Measurements from ENCODE around the gene BRD3OS. TPM values are rescaled to one million over a fixed set of nuclear protein-coding genes. Genes with fewer than 3 reads are reported as not detected.

Gene BRD3OS
- total and polyA plus RNA-seq, 2 experiments from 2014 or later: 36.3 to 36.6 TPM

DNA sequence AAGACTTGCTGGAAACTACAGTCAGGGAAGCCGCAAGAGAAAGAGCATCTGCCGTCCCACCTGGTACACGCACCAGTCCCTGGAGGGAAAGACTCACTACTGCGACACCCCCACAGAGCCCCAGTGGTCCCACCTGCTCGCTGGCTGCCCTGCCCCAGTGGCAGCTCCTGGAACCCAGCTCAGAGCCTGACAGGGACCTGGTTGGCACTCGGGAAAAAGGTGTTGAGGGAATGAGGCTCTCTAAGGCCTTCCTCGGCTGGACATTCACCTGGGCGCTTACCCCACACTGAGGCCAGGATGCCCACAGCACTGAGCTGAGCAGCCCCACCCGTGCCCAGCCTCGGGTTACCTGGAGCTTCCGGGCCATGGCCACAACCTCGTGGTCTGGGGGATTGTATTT, 19.7 kb downstream of the BRD3OS start:
- H3K9me2 ChIP-seq (ENCODE audit: insufficient read depth): no peaks in the 10 kb centered on the region
- WGBS, 2 experiments (ENCODE audit: low coverage in 1 of 2, low lambda C conversion rate in 2 of 2, missing lambda C conversion rate in 2 of 2): 98 to 99% methylated on average over 9 to 12 of the region's 12 CpGs
- H3K9me3 ChIP-seq (ENCODE audit: low read depth): no peaks in the 10 kb centered on the region
- H3K27ac ChIP-seq: no peak overlapping the region
- H3K4me2 ChIP-seq (ENCODE audit: unreplicated experiment): no peak overlapping the region
- no peaks in the 10 kb centered on the region for H3K79me2 ChIP-seq (ENCODE audit: insufficient read depth)
- in situ Hi-C loops (cut with MboI): no loop called here
- TF ChIP-seq EZH2phosphoT487 (IDR thresholded peaks at IDR 0.05; ENCODE audit: insufficient read depth, low read depth) (no peak), EZH2 (IDR thresholded peaks at IDR 0.05; ENCODE audit: insufficient read depth, poor library complexity, severe bottlenecking) (no peak)
- H3K9ac ChIP-seq: no peak overlapping the region
- no peaks in the 10 kb centered on the region for H3K27me3 ChIP-seq (replicated peaks; ENCODE audit: insufficient read depth)
- H3K4me1 ChIP-seq (ENCODE audit: insufficient read depth): no peaks in the 10 kb centered on the region
- no peaks in the 10 kb centered on the region for H4K20me1 ChIP-seq (ENCODE audit: insufficient read depth)
- no peak overlapping the region for H3K4me3 ChIP-seq
- H2AFZ ChIP-seq: no peak overlapping the region
- DNase-seq: no peak
- no peaks in the 10 kb centered on the region for H3F3A ChIP-seq (ENCODE audit: insufficient read depth)
- H3K36me3 ChIP-seq (ENCODE audit: low read depth): no peaks in the 10 kb centered on the region

DNA sequence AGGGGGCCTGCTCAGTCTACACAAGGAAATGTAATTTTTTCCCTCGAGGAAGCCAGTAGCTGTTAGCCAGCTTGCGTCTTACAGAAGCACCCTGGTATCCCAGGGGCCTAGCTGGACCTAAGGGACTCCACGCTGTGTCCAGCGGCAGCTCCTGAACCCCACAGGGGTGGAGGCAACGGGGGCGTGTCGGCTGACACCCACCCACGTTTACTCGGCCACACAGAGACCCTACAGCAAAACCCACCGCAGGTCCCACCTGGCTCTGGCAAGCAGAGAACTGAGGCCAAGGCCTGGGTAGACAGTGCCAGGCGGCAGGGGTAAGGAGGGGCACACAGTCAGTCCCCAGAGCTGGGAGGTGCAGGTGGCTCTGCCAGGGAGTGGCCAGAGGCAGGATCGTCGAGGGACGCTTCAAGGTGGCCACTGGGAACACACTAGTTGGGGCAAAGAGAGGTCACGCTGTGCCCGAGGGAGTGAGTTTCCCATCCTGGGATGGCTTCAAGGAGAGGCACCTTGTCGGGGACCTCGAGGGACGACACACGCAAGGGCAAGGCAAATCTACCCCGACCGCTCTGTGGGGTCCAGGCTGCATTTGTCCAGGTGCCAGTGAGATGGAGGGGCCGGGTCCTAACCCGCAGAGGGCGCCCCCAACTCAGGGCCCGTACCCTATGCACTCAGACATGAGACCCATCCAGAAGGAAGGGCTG, 20.7 kb downstream of the BRD3OS start:
- no peak overlapping the region for H3K4me2 ChIP-seq (ENCODE audit: unreplicated experiment)
- H3K9ac ChIP-seq: no peak overlapping the region
- in situ Hi-C loops (cut with MboI): no loop called here
- H3K9me2 ChIP-seq (ENCODE audit: insufficient read depth): no peaks in the 10 kb centered on the region
- H3K4me1 ChIP-seq (ENCODE audit: insufficient read depth): no peaks in the 10 kb centered on the region
- no peaks in the 10 kb centered on the region for H3K9me3 ChIP-seq (ENCODE audit: low read depth)
- no peak for DNase-seq
- WGBS, 2 experiments (ENCODE audit: low coverage in 1 of 2, low lambda C conversion rate in 2 of 2, missing lambda C conversion rate in 2 of 2): 87% methylated on average over 26 of the region's 26 CpGs
- H2AFZ ChIP-seq: no peak overlapping the region
- no peaks in the 10 kb centered on the region for H3K79me2 ChIP-seq (ENCODE audit: insufficient read depth)
- no peak overlapping the region for H3K4me3 ChIP-seq
- no peaks in the 10 kb centered on the region for H3K27me3 ChIP-seq (replicated peaks; ENCODE audit: insufficient read depth)
- H3K27ac ChIP-seq: no peak overlapping the region
- no peaks in the 10 kb centered on the region for H3K36me3 ChIP-seq (ENCODE audit: low read depth)
- no peaks in the 10 kb centered on the region for H4K20me1 ChIP-seq (ENCODE audit: insufficient read depth)
- TF ChIP-seq EZH2 (IDR thresholded peaks at IDR 0.05; ENCODE audit: insufficient read depth, poor library complexity, severe bottlenecking) (no peak), EZH2phosphoT487 (IDR thresholded peaks at IDR 0.05; ENCODE audit: insufficient read depth, low read depth) (no peak)
- no peaks in the 10 kb centered on the region for H3F3A ChIP-seq (ENCODE audit: insufficient read depth)

GRCh38 chr9:134046894-134047681, 21.8 kb downstream of the BRD3OS start:
- TF ChIP-seq EZH2phosphoT487 (IDR thresholded peaks at IDR 0.05; ENCODE audit: insufficient read depth, low read depth) (no peak), EZH2 (IDR thresholded peaks at IDR 0.05; ENCODE audit: insufficient read depth, poor library complexity, severe bottlenecking) (no peak)
- Histone ChIP-seq H3F3A (ENCODE audit: insufficient read depth) (no peaks in the 10 kb centered on the region), H3K36me3 (ENCODE audit: low read depth) (no peaks in the 10 kb centered on the region), H3K9ac (no peak overlapping the region), H3K27ac (no peak overlapping the region), H3K4me1 (ENCODE audit: insufficient read depth) (no peaks in the 10 kb centered on the region), H3K4me3 (no peak overlapping the region), H3K79me2 (ENCODE audit: insufficient read depth) (no peaks in the 10 kb centered on the region), H3K9me3 (ENCODE audit: low read depth) (no peaks in the 10 kb centered on the region), H3K9me2 (ENCODE audit: insufficient read depth) (no peaks in the 10 kb centered on the region), H3K27me3 (replicated peaks; ENCODE audit: insufficient read depth) (no peaks in the 10 kb centered on the region), H4K20me1 (ENCODE audit: insufficient read depth) (no peaks in the 10 kb centered on the region), H2AFZ (no peak overlapping the region), H3K4me2 (ENCODE audit: unreplicated experiment) (no peak overlapping the region)
- in situ Hi-C loops (cut with MboI): no loop called here
- no peak for DNase-seq
- WGBS, 2 experiments (ENCODE audit: low coverage in 1 of 2, low lambda C conversion rate in 2 of 2, missing lambda C conversion rate in 2 of 2): 90 to 91% methylated on average over 21 of the region's 21 CpGs

GRCh38 chr9:134047868-134048581, 22.7 kb downstream of the BRD3OS start:
- Histone ChIP-seq H2AFZ (no peak overlapping the region), H3K9me2 (ENCODE audit: insufficient read depth) (no peaks in the 10 kb centered on the region), H4K20me1 (ENCODE audit: insufficient read depth) (no peaks in the 10 kb centered on the region), H3K36me3 (ENCODE audit: low read depth) (no peaks in the 10 kb centered on the region), H3K4me1 (ENCODE audit: insufficient read depth) (no peaks in the 10 kb centered on the region), H3K79me2 (ENCODE audit: insufficient read depth) (no peaks in the 10 kb centered on the region), H3K9me3 (ENCODE audit: low read depth) (no peaks in the 10 kb centered on the region), H3K9ac (no peak overlapping the region), H3K27ac (no peak overlapping the region), H3K4me3 (no peak overlapping the region), H3K27me3 (replicated peaks; ENCODE audit: insufficient read depth) (no peaks in the 10 kb centered on the region), H3K4me2 (ENCODE audit: unreplicated experiment) (no peak overlapping the region), H3F3A (ENCODE audit: insufficient read depth) (no peaks in the 10 kb centered on the region)
- DNase-seq: no peak
- no peak for TF ChIP-seq EZH2phosphoT487 (IDR thresholded peaks at IDR 0.05; ENCODE audit: insufficient read depth, low read depth)
- no peak for TF ChIP-seq EZH2 (IDR thresholded peaks at IDR 0.05; ENCODE audit: insufficient read depth, poor library complexity, severe bottlenecking)
- 92 to 93% methylated on average over 48 to 53 of the region's 53 CpGs for WGBS, 2 experiments (ENCODE audit: low coverage in 1 of 2, low lambda C conversion rate in 2 of 2, missing lambda C conversion rate in 2 of 2)
- in situ Hi-C loops (cut with MboI): no loop called here
